ENCODE results near the gene UAP1.

UAP1 gene

GRCh38 chr1:162538815-162539431 lies 22.6 kb upstream of the UAP1 start:
- TF ChIP-seq CTCF (conservative IDR thresholded peaks at IDR 0.05) = no peak
- no peak for TF ChIP-seq ZFX (IDR thresholded peaks at IDR 0.05)
- H3K27ac ChIP-seq = no peak overlapping the region

GRCh38 chr1:162541619-162542141 lies 19.8 kb upstream of the UAP1 start:
- no peak overlapping the region for H3K27ac ChIP-seq
- TF ChIP-seq CTCF (conservative IDR thresholded peaks at IDR 0.05) (no peak), ZFX (IDR thresholded peaks at IDR 0.05) (no peak)

- no peak overlapping the region for H3K27ac ChIP-seq
- TF ChIP-seq CTCF (conservative IDR thresholded peaks at IDR 0.05) = no peak
- TF ChIP-seq ZFX (IDR thresholded peaks at IDR 0.05) = no peak
Observed at GRCh38 chr1:162543228-162543627, 18.3 kb upstream of the UAP1 start.

GRCh38 chr1:162548170-162548569 lies 13.4 kb upstream of the UAP1 start:
- TF ChIP-seq ZFX (IDR thresholded peaks at IDR 0.05) (no peak), CTCF (conservative IDR thresholded peaks at IDR 0.05) (no peak)
- no peak overlapping the region for H3K27ac ChIP-seq

- no peak overlapping the region; the same call in 1 of the 2 replicates for H3K27ac ChIP-seq
- TF ChIP-seq CTCF (conservative IDR thresholded peaks at IDR 0.05) (no peak), ZFX (IDR thresholded peaks at IDR 0.05) (no peak)
Observed at GRCh38 chr1:162549001-162549400, 12.5 kb upstream of the UAP1 start.

- TF ChIP-seq ZFX (IDR thresholded peaks at IDR 0.05) (no peak), CTCF (conservative IDR thresholded peaks at IDR 0.05) (no peak)
- H3K27ac ChIP-seq = peak overlapping the region; percentile 22; the same call in 1 of the 2 replicates
Observed at GRCh38 chr1:162550925-162551324, 10.6 kb upstream of the UAP1 start.

GRCh38 chr1:162551969-162552683 lies 9.4 kb upstream of the UAP1 start:
- no peak overlapping the region for H3K27ac ChIP-seq
- TF ChIP-seq ZFX (IDR thresholded peaks at IDR 0.05) = no peak
- TF ChIP-seq CTCF (conservative IDR thresholded peaks at IDR 0.05) = no peak
